HCT116 (cell line): Measurements from ENCODE around the gene SLC25A21. TPM values are rescaled to one million over a fixed set of nuclear protein-coding genes. Genes with fewer than 3 reads are reported as not detected.

Experiments
- ATAC-seq: fragments of 200-7000 bp; cut with Tn5 transposase; 2 replicates; pipeline ENCODE4 v1.9.1; 2020; ENCODE audit warnings: mild to moderate bottlenecking, moderate library complexity
- BruUV-seq: library from RNA; stranded (reverse); fragments of 400-500 nt; replicated peaks from 2 replicates; lab custom pipeline; 2021; lab: Mats Ljungman, UMichigan
- CTCF ChIA-PET: fragments of 300-600 bp; sonication (Branson Sonifier 250); formaldehyde crosslinking; loops from one replicate; lab custom pipeline; 2021; ENCODE audit warnings: antibody characterized with exemption; lab: Charles Lee
- POLR2A ChIA-PET: fragments of 300-600, 350-600 bp; sonication (Branson Sonifier 250); formaldehyde crosslinking; loops from one replicate; lab custom pipeline; 2021; ENCODE audit warnings: antibody characterized with exemption; lab: Charles Lee
- RAD21 ChIA-PET, 2 experiments: fragments of 300-600 bp; sonication (Branson Sonifier 250); formaldehyde crosslinking; loops; one replicate each; lab custom pipeline; 2023; ENCODE audit warnings: low total read pairs in 2 of 2; ENCODE audit not compliant: uncharacterized antibody in 2 of 2, unreplicated experiment in 2 of 2, low non-redundant PET in 1 of 2; lab: Charles Lee
- DNase-seq: peaks from one replicate; pipeline ENCODE4 v3.0.0-alpha.2; 2010; ENCODE audit warnings: low read depth, low spot score
- H2AFZ ChIP-seq: fragments of 200-600 bp; shearing (Covaris generic), sonication (generic); 2 replicates; pipeline ENCODE4 v1.6.1; 2017; ENCODE audit warnings: low read depth, mixed run types, mixed read lengths, antibody characterized with exemption, low read length; ENCODE audit not compliant: poor library complexity, severe bottlenecking
- H3K27ac ChIP-seq: 2 replicates; pipeline ENCODE4 v1.5.1; 2012; ENCODE audit warnings: low read depth, low read length
- H3K27me3 ChIP-seq: fragments of 200-600 bp; sonication (generic); 2 replicates; pipeline ENCODE4 v1.6.1; 2016; ENCODE audit warnings: mixed run types, low read length, mixed read lengths; ENCODE audit not compliant: insufficient read depth
- H3K36me3 ChIP-seq, 2 experiments: fragments of 200-500 bp in 1 of 2; fragments of 200-600 bp in 1 of 2; sonication (Bioruptor generic) in 1 of 2; sonication (generic) in 1 of 2; 2 replicates each; pipeline versions ENCODE4 v1.5.1 to v1.6.1; 2014 to 2016; ENCODE audit warnings: low read length in 2 of 2, inconsistent platforms in 1 of 2, mixed read lengths in 1 of 2, mixed run types in 1 of 2; ENCODE audit not compliant: insufficient read depth in 2 of 2, control insufficient read depth in 1 of 2
- H3K4me1 ChIP-seq, 2 experiments: fragments of 200-600 bp in 1 of 2; sonication (generic) in 1 of 2; 2 replicates each; pipeline versions ENCODE4 v1.5.1 to v1.6.1; 2012 to 2017; ENCODE audit warnings: low read length in 2 of 2, inconsistent platforms in 1 of 2, mild to moderate bottlenecking in 1 of 2, mixed read lengths in 1 of 2, mixed run types in 1 of 2, moderate library complexity in 1 of 2; ENCODE audit not compliant: insufficient read depth in 2 of 2, control insufficient read depth in 1 of 2
- H3K4me2 ChIP-seq: fragments of 200-600 bp; sonication (generic); 2 replicates; pipeline ENCODE4 v1.6.1; 2017; ENCODE audit warnings: mixed run types, low read length, mixed read lengths
- H3K4me3 ChIP-seq, 2 experiments: fragments of 200-600 bp in 1 of 2; sonication (generic) in 1 of 2; replicated peaks in 1 of 2; 2 replicates each; pipeline ENCODE4 v1.5.1; 2011 to 2016; ENCODE audit warnings: low read length in 2 of 2, control low read depth in 1 of 2, low read depth in 1 of 2, mild to moderate bottlenecking in 1 of 2, mixed read lengths in 1 of 2, mixed run types in 1 of 2
- H3K79me2 ChIP-seq: fragments of 200-600 bp; sonication (generic); 2 replicates; pipeline ENCODE4 v1.6.1; 2017; ENCODE audit warnings: mild to moderate bottlenecking, mixed run types, low read length, moderate library complexity, mixed read lengths; ENCODE audit not compliant: insufficient read depth
- H3K9ac ChIP-seq: fragments of 200-600 bp; sonication (generic); 2 replicates; pipeline ENCODE4 v1.6.1; 2016; ENCODE audit warnings: low read length, mixed read lengths
- H3K9me2 ChIP-seq: fragments of 200-600 bp; sonication (generic), shearing (Covaris generic); 2 replicates; pipeline ENCODE4 v1.6.1; 2017; ENCODE audit warnings: mixed run types, mild to moderate bottlenecking, moderate library complexity; ENCODE audit not compliant: insufficient read depth
- H3K9me3 ChIP-seq, 2 experiments: fragments of 200-500 bp in 1 of 2; fragments of 200-600 bp in 1 of 2; sonication (Bioruptor generic) in 1 of 2; sonication (generic) in 1 of 2; 2 replicates each; pipeline ENCODE4 v1.6.1; 2014 to 2017; ENCODE audit warnings: low read length in 2 of 2, mixed read lengths in 2 of 2, inconsistent platforms in 1 of 2, low read depth in 1 of 2, mild to moderate bottlenecking in 1 of 2, mixed run types in 1 of 2, moderate library complexity in 1 of 2; ENCODE audit not compliant: control insufficient read depth in 1 of 2, insufficient read depth in 1 of 2
- H4K20me1 ChIP-seq: fragments of 200-600 bp; sonication (generic), shearing (Covaris generic); 2 replicates; pipeline ENCODE4 v1.6.1; 2017; ENCODE audit warnings: mixed run types, mild to moderate bottlenecking, moderate library complexity; ENCODE audit not compliant: insufficient read depth
- CBX3 ChIP-seq: IDR thresholded peaks from 2 replicates; pipeline ENCODE4 v1.6.1; 2012; ENCODE audit warnings: low read depth
- CEBPB ChIP-seq: IDR thresholded peaks from 2 replicates; pipeline ENCODE4 v1.6.1; 2012; ENCODE audit warnings: low read depth
- CTCF ChIP-seq, 3 experiments: fragments of 200-600 bp in 1 of 3; sonication (generic) in 1 of 3; IDR thresholded peaks in 2 of 3; conservative IDR thresholded peaks in 1 of 3; 2 replicates each; pipeline ENCODE4 v1.5.1; 2012 to 2017; ENCODE audit warnings: low read depth in 2 of 3, low read length in 2 of 3, antibody characterized with exemption in 1 of 3, borderline replicate concordance in 1 of 3, control low read depth in 1 of 3, mild to moderate bottlenecking in 1 of 3, mixed read lengths in 1 of 3, mixed run types in 1 of 3, moderate library complexity in 1 of 3; ENCODE audit not compliant: insufficient read depth in 1 of 3
- EGR1 ChIP-seq: IDR thresholded peaks from 2 replicates; pipeline ENCODE4 v1.6.1; 2012; ENCODE audit warnings: low read depth
- ELF1 ChIP-seq: IDR thresholded peaks from 2 replicates; pipeline ENCODE4 v1.6.1; 2012; ENCODE audit warnings: low read depth, borderline replicate concordance
- EZH2 ChIP-seq: fragments of 200-600 bp; sonication (generic); IDR thresholded peaks from 2 replicates; pipeline ENCODE4 v1.6.1; 2017; ENCODE audit warnings: antibody characterized with exemption, mixed run types
- FOSL1 ChIP-seq: IDR thresholded peaks from 2 replicates; pipeline ENCODE4 v1.6.1; 2012; ENCODE audit warnings: low read depth
- JUND ChIP-seq: IDR thresholded peaks from 2 replicates; pipeline ENCODE4 v1.6.1; 2012
- POLR2AphosphoS5 ChIP-seq: IDR thresholded peaks from 2 replicates; pipeline ENCODE4 v1.6.1; 2011; ENCODE audit warnings: mild to moderate bottlenecking, low read depth, low read length, moderate library complexity
- RAD21 ChIP-seq: IDR thresholded peaks from 2 replicates; pipeline ENCODE4 v1.6.1; 2012; ENCODE audit warnings: low read depth, mild to moderate bottlenecking
- SP1 ChIP-seq: IDR thresholded peaks from 2 replicates; pipeline ENCODE4 v1.6.1; 2012; ENCODE audit warnings: low read depth
- SRF ChIP-seq: IDR thresholded peaks from 2 replicates; pipeline ENCODE4 v1.6.1; 2012; ENCODE audit warnings: low read depth
- ZFX ChIP-seq: fragments of 450-650 bp; IDR thresholded peaks from 2 replicates; pipeline ENCODE4 v1.6.1; 2017
- intact Hi-C: fragments of 100-400 bp; cut with micrococcal nuclease; formaldehyde crosslinking; loops from 2 replicates; pipeline ENCODE4 v1.10.0; 2022
- total RNA-seq: library from RNA; stranded (reverse); gene quantifications from one replicate; pipeline ENCODE4 v1.2.1, GENCODE V29; 2021; ENCODE audit not compliant: unreplicated experiment
- TF ChIP-seq, protein P1 (sequence below): IDR thresholded peaks from 2 replicates; pipeline ENCODE4 v1.6.1; 2012
- TF ChIP-seq, protein P2 (sequence below): IDR thresholded peaks from 2 replicates; pipeline ENCODE4 v1.6.1; 2012

SLC25A21 gene
- total RNA-seq, 1 experiment from 2014 or later, result 3.5 TPM

GRCh38 chr14:36773558-36773957 is 398.8 kb downstream of the SLC25A21 start:
- CTCF ChIA-PET, result interaction anchor here (0.7 to 3.1 kb wide), 3 partner anchors 17 to 376 kb away, joined by 3 to 23 read pairs (median 11); no protein-coding TSS in a partner anchor
- TF ChIP-seq POLR2AphosphoS5 (no peak), SRF (no peak), EZH2 (no peak), EGR1 (no peak), ZFX (no peak), CTCF (IDR thresholded peaks at IDR 0.05 in 2 of 3, conservative IDR thresholded peaks at IDR 0.05 in 1 of 3; ENCODE audit: borderline replicate concordance in 1 of 3, insufficient read depth in 1 of 3, low read depth in 2 of 3, low read length in 2 of 3) (no peak), CEBPB (no peak)
- intact Hi-C loops, result loop anchor here (1.0 to 5.0 kb wide), 3 partner anchors 169 to 459 kb away; no protein-coding TSS in a partner anchor

DNA sequence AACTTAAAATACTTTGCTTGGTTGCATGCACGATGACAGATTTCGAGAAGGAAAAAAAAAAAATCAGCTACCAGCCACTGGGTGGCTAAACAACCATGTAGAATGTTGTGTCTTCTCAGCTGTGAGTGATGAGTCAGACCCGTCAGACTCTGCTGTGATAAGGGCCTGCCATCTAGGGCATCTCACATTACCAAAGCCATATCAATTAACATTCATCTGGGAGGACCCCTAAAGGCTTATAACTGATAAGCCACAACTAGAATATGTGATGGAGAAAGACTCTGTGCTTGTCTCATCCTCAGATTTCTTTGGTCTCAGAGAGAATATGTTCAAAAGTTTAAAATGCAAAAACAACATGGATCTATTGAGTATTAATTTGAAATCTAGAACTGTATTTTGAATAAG is 399.3 kb downstream of the SLC25A21 start:
- Histone ChIP-seq H3K36me3 (no peaks in the 10 kb centered on the region), H3K27ac (no peak overlapping the region), H3K79me2 (no peaks in the 10 kb centered on the region), H3K9me3 (no peaks in the 10 kb centered on the region), H3K9ac (no peak overlapping the region), H3K4me3 (no peak overlapping the region), H4K20me1 (no peaks in the 10 kb centered on the region), H3K9me2 (no peaks in the 10 kb centered on the region), H3K4me2 (no peak overlapping the region), H2AFZ (no peak overlapping the region), H3K27me3 (no peaks in the 10 kb centered on the region), H3K4me1 (peaks cover 3 to 6% of the 10 kb centered on the region in 2 experiments; a peak in 2 of 4 replicates)
- RAD21 ChIA-PET, result no interaction called here
- ATAC-seq, result peak; percentile 93
- intact Hi-C loops, result loop anchor here (1.0 to 5.0 kb wide), 3 partner anchors 169 to 459 kb away; no protein-coding TSS in a partner anchor
- DNase-seq, result peak; percentile 33
- CTCF ChIA-PET, result interaction anchor here (0.7 to 3.1 kb wide), 4 partner anchors 16 to 458 kb away, joined by 3 to 23 read pairs (median 7); no protein-coding TSS in a partner anchor
- POLR2A ChIA-PET, result no interaction called here
- no peak for TF ChIP-seq EGR1
- TF ChIP-seq ZFX, result no peak
- TF ChIP-seq CBX3, result no peak
- no peak for TF ChIP-seq CEBPB
- peak; percentile 43 for TF ChIP-seq RAD21
- peak; percentile 19 to 59 (median 43); a peak in 4 of 6 replicates for TF ChIP-seq CTCF (IDR thresholded peaks at IDR 0.05 in 2 of 3, conservative IDR thresholded peaks at IDR 0.05 in 1 of 3; ENCODE audit: borderline replicate concordance in 1 of 3, insufficient read depth in 1 of 3, low read depth in 2 of 3, low read length in 2 of 3)
- no peak for TF ChIP-seq ELF1
- TF ChIP-seq JUND, result peak; percentile 66
- TF ChIP-seq, protein P1, sequence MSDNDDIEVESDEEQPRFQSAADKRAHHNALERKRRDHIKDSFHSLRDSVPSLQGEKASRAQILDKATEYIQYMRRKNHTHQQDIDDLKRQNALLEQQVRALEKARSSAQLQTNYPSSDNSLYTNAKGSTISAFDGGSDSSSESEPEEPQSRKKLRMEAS, result no peak
- TF ChIP-seq FOSL1, result peak; percentile 53
- TF ChIP-seq SP1, result no peak
- TF ChIP-seq, protein P2, sequence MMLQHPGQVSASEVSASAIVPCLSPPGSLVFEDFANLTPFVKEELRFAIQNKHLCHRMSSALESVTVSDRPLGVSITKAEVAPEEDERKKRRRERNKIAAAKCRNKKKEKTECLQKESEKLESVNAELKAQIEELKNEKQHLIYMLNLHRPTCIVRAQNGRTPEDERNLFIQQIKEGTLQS, result no peak
- no TSS peak for BruUV-seq

More at GRCh38 chr14:36773558-36773957, 398.8 kb downstream of the SLC25A21 start:
- H3K4me2 ChIP-seq, result no peak overlapping the region
- ChIA-PET POLR2A (no interaction called here), RAD21 (no interaction called here)
- no peak overlapping the region for H3K9ac ChIP-seq
- DNase-seq (no peak), ATAC-seq (peak; percentile 38; the same call in 1 of the 2 replicates)
- H4K20me1 ChIP-seq, result no peaks in the 10 kb centered on the region
- no peaks in the 10 kb centered on the region for H3K36me3 ChIP-seq
- no peaks in the 10 kb centered on the region for H3K27me3 ChIP-seq
- no peaks in the 10 kb centered on the region for H3K79me2 ChIP-seq
- no peak overlapping the region for H3K4me3 ChIP-seq
- H3K9me3 ChIP-seq, result no peaks in the 10 kb centered on the region
- H2AFZ ChIP-seq, result no peak overlapping the region
- no peak overlapping the region for H3K27ac ChIP-seq
- BruUV-seq, result no TSS peak
- no peaks in the 10 kb centered on the region for H3K9me2 ChIP-seq
- H3K4me1 ChIP-seq, result peaks cover 3 to 6% of the 10 kb centered on the region in 2 experiments; a peak in 2 of 4 replicates
